ENCODE results near the gene CDK14.

Gene CDK14

GRCh38 chr7:91199601-91200000 is 603.5 kb downstream of the CDK14 start:
- Histone ChIP-seq H3K27me3 (ENCODE audit: insufficient read depth, poor library complexity, severe bottlenecking) (no peaks in the 10 kb centered on the region), H3K4me3 (replicated peaks; ENCODE audit: insufficient read depth, low read length) (no peak overlapping the region), H3K27ac (replicated peaks) (no peak overlapping the region)
- no peak for TF ChIP-seq POLR2AphosphoS5 (IDR thresholded peaks at IDR 0.05; ENCODE audit: low read depth)
- TF ChIP-seq CTCF (IDR thresholded peaks at IDR 0.05; ENCODE audit: insufficient read depth, low read length) = no peak
- no peak for TF ChIP-seq GABPA (IDR thresholded peaks at IDR 0.05; ENCODE audit: low read depth)
- no peak for DNase-seq (ENCODE audit: low read depth in 1 of 2, low spot score in 1 of 2)

- Histone ChIP-seq H3K4me3 (replicated peaks; ENCODE audit: insufficient read depth, low read length) (no peak overlapping the region), H3K27ac (replicated peaks) (no peak overlapping the region), H3K27me3 (ENCODE audit: insufficient read depth, poor library complexity, severe bottlenecking) (no peaks in the 10 kb centered on the region)
- TF ChIP-seq SPI1 (IDR thresholded peaks at IDR 0.05; ENCODE audit: borderline replicate concordance, low read depth) = no peak
- no peak for TF ChIP-seq CTCF (IDR thresholded peaks at IDR 0.05; ENCODE audit: insufficient read depth, low read length)
- no peak for TF ChIP-seq REST (IDR thresholded peaks at IDR 0.05; ENCODE audit: insufficient replicate concordance, low read depth)
- TF ChIP-seq POLR2AphosphoS5 (IDR thresholded peaks at IDR 0.05; ENCODE audit: low read depth) = no peak
- TF ChIP-seq GABPA (IDR thresholded peaks at IDR 0.05; ENCODE audit: low read depth) = no peak
- DNase-seq (ENCODE audit: low read depth in 1 of 2, low spot score in 1 of 2) = no peak
These were observed 605.5 kb downstream of the CDK14 start for GRCh38 chr7:91201442-91202113.

GRCh38 chr7:91206361-91206960 is 610.3 kb downstream of the CDK14 start:
- TF ChIP-seq GABPA (IDR thresholded peaks at IDR 0.05; ENCODE audit: low read depth) (no peak), CTCF (IDR thresholded peaks at IDR 0.05; ENCODE audit: insufficient read depth, low read length) (no peak), POLR2AphosphoS5 (IDR thresholded peaks at IDR 0.05; ENCODE audit: low read depth) (no peak), REST (IDR thresholded peaks at IDR 0.05; ENCODE audit: insufficient replicate concordance, low read depth) (no peak), SPI1 (IDR thresholded peaks at IDR 0.05; ENCODE audit: borderline replicate concordance, low read depth) (no peak)
- no peak overlapping the region for H3K4me3 ChIP-seq (replicated peaks; ENCODE audit: insufficient read depth, low read length)
- no peak for DNase-seq (ENCODE audit: low read depth in 1 of 2, low spot score in 1 of 2)
- H3K27me3 ChIP-seq (ENCODE audit: insufficient read depth, poor library complexity, severe bottlenecking) = no peaks in the 10 kb centered on the region
- no peak overlapping the region for H3K27ac ChIP-seq (replicated peaks)
